Adrenal gland (tissue), 12 donors: ENCODE measurements around the gene FBXW8. TPM values are rescaled to one million over a fixed set of nuclear protein-coding genes. Genes with fewer than 3 reads are reported as not detected.
A peak's percentile ranks its signal among the peaks of the same experiment; 100 is the strongest.

Experiments used
- DNase-seq, 7 donors: peaks; one replicate each; pipeline ENCODE4 v3.0.0-alpha.2; 2019 to 2020
- H3K27ac ChIP-seq, 5 donors: fragments of 200-600 bp; sonication (generic) in 4 of 5; 1 replicate in 3 of 5; 2 replicates in 2 of 5; pipeline versions ENCODE4 v1.5.1 to v1.8.0; 2016 to 2020; ENCODE audit warnings: mild to moderate bottlenecking in 1 of 5
- H3K27me3 ChIP-seq: fragments of 200-600 bp; 2 replicates; pipeline ENCODE4 v1.8.0; 2021
- H3K36me3 ChIP-seq, 2 donors: fragments of 200-600 bp; replicated peaks in 1 of 2; 1 replicate in 1 of 2; 2 replicates in 1 of 2; pipeline versions ENCODE4 v1.5.1 to v1.8.0; 2018 to 2022
- H3K4me1 ChIP-seq, 2 donors: fragments of 200-600 bp; replicated peaks in 1 of 2; 1 replicate in 1 of 2; 2 replicates in 1 of 2; pipeline versions ENCODE4 v1.5.1 to v1.8.0; 2018 to 2021
- H3K4me3 ChIP-seq, 4 donors: fragments of 200-600 bp; sonication (generic) in 3 of 4; one replicate each; pipeline ENCODE4 v1.5.1; 2016 to 2018
- H3K9me3 ChIP-seq, 3 donors: fragments of 200-600 bp; sonication (generic) in 1 of 3; replicated peaks in 1 of 3; 1 replicate in 2 of 3; 2 replicates in 1 of 3; pipeline versions ENCODE4 v1.5.1 to v1.8.0; 2016 to 2021
- POLR2A ChIP-seq, 2 donors: fragments of 450-650 bp; IDR thresholded peaks; one replicate each; pipeline ENCODE4 v1.6.1; 2017; ENCODE audit warnings: antibody characterized with exemption in 2 of 2, mild to moderate bottlenecking in 2 of 2, moderate library complexity in 1 of 2
- WGBS, 4 donors: extraction: QIAGEN DNeasy Blood & Tissue Kit in 2 of 4; methylation state at CpG; one replicate each; pipeline versions ENCODE4 v1.1.5 to v1.1.7; 2013 to 2017; 5-methylcytosine and 5-hydroxymethylcytosine counted together
- intact Hi-C, 2 donors: fragments of 100-400 bp; cut with DNase I; formaldehyde crosslinking; loops; one replicate each; pipeline versions ENCODE4 v1.14.1 to v1.15.0; 2022 to 2023
- polyA plus RNA-seq, 3 donors: library from polyadenylated mRNA; stranded (reverse); fragments of 200-250 nt in 2 of 3; fragments of 350-450 nt in 1 of 3; fragmentation: Illumina TruSeq in 1 of 3; extraction: RNeasy Lipid Tissue Mini Kit (QIAGEN cat#74804) in 1 of 3; gene quantifications; one replicate each; pipeline ENCODE4 v1.2.3, GENCODE V29; 2013 to 2014
- total RNA-seq, 9 donors: library from RNA; depleted of rRNA in 4 of 9; stranded (reverse); fragments of >200 nt in 4 of 9; fragments of 120-200 nt in 1 of 9; fragmentation: NEBNext Ultra II Directional in 1 of 9; extraction: Animal tissue kit (Norgen Biotek cat#: 25700) in 1 of 9; gene quantifications; one replicate each; pipeline versions ENCODE4 v1.1.0 to v1.2.4, GENCODE V29; 2013 to 2023
- TF ChIP-seq, protein P1 (sequence below), 6 experiments: fragments of 450-650 bp in 4 of 6; fragments of 200-600 bp in 2 of 6; sonication (generic) in 1 of 6; IDR thresholded peaks; 1 replicate in 5 of 6; 2 replicates in 1 of 6; pipeline versions ENCODE4 v1.5.1 to v1.8.0; 2016 to 2021; ENCODE audit warnings: antibody characterized with exemption in 6 of 6, mild to moderate bottlenecking in 2 of 6, moderate library complexity in 1 of 6
- donor health status: healthy with polysubstance abuse.
- donor health status: Bipolar disorder and iron deficiency.
- donor health status: DM: yes; HTN: yes; CAD: no.
- donor health status: DM: no; HTN: no; CAD: no.
- donor health status: DM: no; HTN: no; CAD: no.
- donor health status: DM: yes; HTN: yes; CAD: no.

The FBXW8 gene
- total and polyA plus RNA-seq, 12 donors, result 2.9 to 19.1 (median 14.3) TPM

DNA sequence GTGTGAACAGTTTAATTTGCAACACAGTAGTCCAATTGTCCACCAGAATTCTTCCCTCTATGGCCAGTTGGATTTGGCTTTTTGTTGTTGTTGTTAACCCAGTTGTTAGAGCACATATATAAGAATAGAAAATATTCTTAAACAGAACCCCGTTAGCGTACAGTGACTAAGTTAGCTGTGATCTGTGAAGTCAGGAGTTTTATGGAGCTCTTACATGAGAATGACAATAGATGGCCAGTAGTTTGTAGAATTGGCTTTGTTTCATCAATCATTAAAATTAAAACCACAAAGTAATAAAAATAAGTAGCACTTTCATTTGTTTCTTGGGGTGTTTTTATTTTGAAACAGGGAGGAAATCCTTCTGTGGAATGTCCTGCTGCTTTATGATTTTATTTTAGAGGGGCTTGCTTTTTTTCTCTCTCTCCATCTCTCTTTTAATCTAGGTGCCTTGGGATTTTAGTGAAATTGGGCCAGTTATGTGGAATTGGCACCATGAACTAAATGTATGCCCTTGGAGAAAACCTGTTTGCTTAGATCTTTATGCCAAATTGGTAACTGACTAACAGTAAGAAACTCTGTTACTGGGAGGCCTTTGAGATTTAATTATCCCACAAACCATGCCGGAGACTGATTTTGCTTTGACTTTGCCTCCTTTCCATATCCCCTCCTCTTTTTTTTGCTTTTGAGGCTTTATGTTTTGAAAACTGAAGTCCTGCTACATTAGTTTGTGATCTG is 22.9 kb downstream of the FBXW8 start:
- intact Hi-C loops, result no loop called here
- Histone ChIP-seq H3K4me3 (no peak overlapping the region), H3K27ac (peak overlapping the region in 1 of 5 donors; percentile 2), H3K36me3 (peaks cover 0 to 8% of the 10 kb centered on the region in 2 donors), H3K4me1 (peaks cover 27 to 28% of the 10 kb centered on the region in 2 donors), H3K9me3 (no peaks in the 10 kb centered on the region), H3K27me3 (no peaks in the 10 kb centered on the region)
- DNase-seq, result no peak
- TF ChIP-seq, protein P1, sequence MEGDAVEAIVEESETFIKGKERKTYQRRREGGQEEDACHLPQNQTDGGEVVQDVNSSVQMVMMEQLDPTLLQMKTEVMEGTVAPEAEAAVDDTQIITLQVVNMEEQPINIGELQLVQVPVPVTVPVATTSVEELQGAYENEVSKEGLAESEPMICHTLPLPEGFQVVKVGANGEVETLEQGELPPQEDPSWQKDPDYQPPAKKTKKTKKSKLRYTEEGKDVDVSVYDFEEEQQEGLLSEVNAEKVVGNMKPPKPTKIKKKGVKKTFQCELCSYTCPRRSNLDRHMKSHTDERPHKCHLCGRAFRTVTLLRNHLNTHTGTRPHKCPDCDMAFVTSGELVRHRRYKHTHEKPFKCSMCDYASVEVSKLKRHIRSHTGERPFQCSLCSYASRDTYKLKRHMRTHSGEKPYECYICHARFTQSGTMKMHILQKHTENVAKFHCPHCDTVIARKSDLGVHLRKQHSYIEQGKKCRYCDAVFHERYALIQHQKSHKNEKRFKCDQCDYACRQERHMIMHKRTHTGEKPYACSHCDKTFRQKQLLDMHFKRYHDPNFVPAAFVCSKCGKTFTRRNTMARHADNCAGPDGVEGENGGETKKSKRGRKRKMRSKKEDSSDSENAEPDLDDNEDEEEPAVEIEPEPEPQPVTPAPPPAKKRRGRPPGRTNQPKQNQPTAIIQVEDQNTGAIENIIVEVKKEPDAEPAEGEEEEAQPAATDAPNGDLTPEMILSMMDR (IDR thresholded peaks at IDR 0.05), result no peak
- no peak for TF ChIP-seq POLR2A (IDR thresholded peaks at IDR 0.05)
- WGBS, 4 donors, result 46 to 70% (median 59%) methylated on average over 3 of the region's 3 CpGs

DNA sequence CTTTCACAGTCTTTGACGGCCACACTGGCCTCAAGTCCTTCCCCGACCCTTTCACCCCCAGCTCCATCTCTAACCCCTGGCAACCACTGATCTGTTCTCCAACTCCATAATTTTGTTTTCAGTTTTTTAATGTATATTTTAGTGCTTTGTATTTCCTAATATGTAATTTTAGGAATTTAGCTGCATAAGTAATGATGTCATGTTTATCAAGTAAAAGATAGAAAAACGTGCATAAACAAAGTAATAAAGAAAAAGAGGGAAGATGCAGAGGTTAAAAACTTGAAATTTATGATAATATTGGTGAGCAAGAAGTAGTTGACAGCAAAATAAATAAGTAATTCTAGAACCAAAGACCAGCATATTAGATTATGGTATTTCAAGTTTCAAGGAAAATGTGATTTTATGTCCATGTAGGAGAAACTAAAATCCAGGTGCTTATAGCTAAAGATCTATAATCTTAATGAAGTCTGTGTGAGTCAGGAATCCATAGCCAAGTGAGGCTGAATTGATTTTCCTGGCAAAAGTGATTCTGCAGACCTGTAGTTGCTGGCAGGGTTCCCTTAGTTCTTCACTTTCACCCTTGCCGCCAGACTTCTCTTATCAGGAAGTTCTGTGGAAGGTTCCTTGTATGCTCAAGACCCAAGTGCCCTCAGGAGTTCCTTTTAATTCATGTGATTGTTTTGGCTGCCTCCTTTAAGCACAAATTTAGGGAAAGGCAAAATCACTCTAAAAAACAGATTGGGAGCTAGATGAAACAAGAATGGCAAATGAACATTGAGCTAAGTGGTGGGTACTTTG is 24.4 kb downstream of the FBXW8 start:
- TF ChIP-seq, protein P1 (IDR thresholded peaks at IDR 0.05), result no peak
- TF ChIP-seq POLR2A (IDR thresholded peaks at IDR 0.05), result no peak
- Histone ChIP-seq H3K27ac (no peak overlapping the region), H3K4me3 (no peak overlapping the region), H3K36me3 (peaks cover 0 to under 1% of the 10 kb centered on the region in 2 donors), H3K9me3 (no peaks in the 10 kb centered on the region), H3K4me1 (peaks cover 27 to 28% of the 10 kb centered on the region in 2 donors), H3K27me3 (no peaks in the 10 kb centered on the region)
- 72 to 80% (median 75%) methylated on average over 4 of the region's 4 CpGs for WGBS, 4 donors
- intact Hi-C loops, result no loop called here
- no peak for DNase-seq

DNA sequence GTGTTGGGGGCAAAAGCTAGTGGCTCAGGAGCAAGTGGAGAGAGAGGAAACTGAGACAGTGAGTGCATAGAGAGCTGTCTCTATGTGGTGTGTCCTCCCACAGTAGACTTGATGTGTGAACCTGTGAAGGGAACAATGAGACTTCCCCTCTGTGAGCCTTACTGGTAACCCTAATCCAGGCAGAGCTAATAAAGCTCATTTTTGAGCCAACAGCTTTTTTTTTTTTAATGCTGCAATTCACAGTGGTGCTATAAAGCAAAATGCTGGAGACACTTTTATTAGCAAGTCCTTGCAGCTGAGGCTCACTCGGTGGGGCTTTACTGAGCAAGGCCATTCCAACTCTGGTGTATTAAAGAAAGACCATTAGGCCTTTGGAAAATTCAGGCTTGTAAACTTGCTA is 26.9 kb downstream of the FBXW8 start:
- 36 to 47% (median 38%) methylated on average over 1 of the region's 1 CpG for WGBS, 4 donors
- Histone ChIP-seq H3K27me3 (no peaks in the 10 kb centered on the region), H3K9me3 (no peaks in the 10 kb centered on the region), H3K36me3 (no peaks in the 10 kb centered on the region), H3K27ac (no peak overlapping the region), H3K4me3 (no peak overlapping the region), H3K4me1 (peaks cover 27 to 28% of the 10 kb centered on the region in 2 donors)
- TF ChIP-seq, protein P1 (IDR thresholded peaks at IDR 0.05), result no peak
- no peak for TF ChIP-seq POLR2A (IDR thresholded peaks at IDR 0.05)
- DNase-seq, result no peak
- intact Hi-C loops, result no loop called here

DNA sequence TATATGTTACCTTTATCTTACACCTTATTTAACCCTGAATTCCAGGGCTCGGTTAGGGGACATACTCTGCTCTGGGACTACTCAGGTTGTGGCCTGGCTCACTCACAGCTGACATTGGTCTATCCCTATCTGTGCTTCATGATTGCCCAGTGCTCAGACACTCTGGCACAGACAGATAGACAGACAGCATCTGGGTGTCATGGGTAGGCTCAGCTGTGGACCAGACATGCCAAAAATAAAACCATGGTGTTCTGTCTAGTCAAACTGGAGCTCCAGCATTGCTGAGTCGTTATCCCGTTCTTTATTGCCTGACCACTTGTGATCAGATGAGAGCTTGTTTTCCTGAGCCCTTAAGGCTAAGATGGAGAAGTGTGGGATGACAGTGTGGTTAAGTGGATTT is 29.0 kb downstream of the FBXW8 start:
- no peak for DNase-seq
- TF ChIP-seq, protein P1 (IDR thresholded peaks at IDR 0.05), result no peak
- TF ChIP-seq POLR2A (IDR thresholded peaks at IDR 0.05), result no peak
- intact Hi-C loops, result no loop called here
- 86 to 94% (median 92%) methylated on average over 3 of the region's 3 CpGs for WGBS, 4 donors
- Histone ChIP-seq H3K4me1 (peaks cover 10 to 12% of the 10 kb centered on the region in 2 donors), H3K36me3 (no peaks in the 10 kb centered on the region), H3K27me3 (no peaks in the 10 kb centered on the region), H3K27ac (no peak overlapping the region), H3K4me3 (no peak overlapping the region), H3K9me3 (peaks cover 0 to 8% (median 0%) of the 10 kb centered on the region in 3 donors)
